Measurements from ENCODE around the gene TPK1.

- TF ChIP-seq, protein P1, sequence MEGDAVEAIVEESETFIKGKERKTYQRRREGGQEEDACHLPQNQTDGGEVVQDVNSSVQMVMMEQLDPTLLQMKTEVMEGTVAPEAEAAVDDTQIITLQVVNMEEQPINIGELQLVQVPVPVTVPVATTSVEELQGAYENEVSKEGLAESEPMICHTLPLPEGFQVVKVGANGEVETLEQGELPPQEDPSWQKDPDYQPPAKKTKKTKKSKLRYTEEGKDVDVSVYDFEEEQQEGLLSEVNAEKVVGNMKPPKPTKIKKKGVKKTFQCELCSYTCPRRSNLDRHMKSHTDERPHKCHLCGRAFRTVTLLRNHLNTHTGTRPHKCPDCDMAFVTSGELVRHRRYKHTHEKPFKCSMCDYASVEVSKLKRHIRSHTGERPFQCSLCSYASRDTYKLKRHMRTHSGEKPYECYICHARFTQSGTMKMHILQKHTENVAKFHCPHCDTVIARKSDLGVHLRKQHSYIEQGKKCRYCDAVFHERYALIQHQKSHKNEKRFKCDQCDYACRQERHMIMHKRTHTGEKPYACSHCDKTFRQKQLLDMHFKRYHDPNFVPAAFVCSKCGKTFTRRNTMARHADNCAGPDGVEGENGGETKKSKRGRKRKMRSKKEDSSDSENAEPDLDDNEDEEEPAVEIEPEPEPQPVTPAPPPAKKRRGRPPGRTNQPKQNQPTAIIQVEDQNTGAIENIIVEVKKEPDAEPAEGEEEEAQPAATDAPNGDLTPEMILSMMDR (IDR thresholded peaks at IDR 0.05), result no peak
- no peak for TF ChIP-seq POLR2A (IDR thresholded peaks at IDR 0.05)
These were observed 23.2 kb downstream of the TPK1 start for GRCh38 chr7:144812379-144813283.
